Astrocyte (in vitro differentiated cells and primary cell): Measurements from ENCODE around the gene PPFIBP1. TPM values are rescaled to one million over a fixed set of nuclear protein-coding genes. Genes with fewer than 3 reads are reported as not detected.

Source experiments
- DNase-seq: peaks from one replicate; pipeline ENCODE4 v3.0.0-alpha.2; 2010; ENCODE audit warnings: low read depth
- FAIRE-seq: peaks from 2 replicates; lab custom pipeline; 2011; peaks lifted over from hg19 to GRCh38; lab: Jason Lieb, UNC
- H2AFZ ChIP-seq: 2 replicates; pipeline ENCODE4 v1.6.0; 2012; ENCODE audit warnings: low read depth, low read length, inconsistent platforms
- H3K27ac ChIP-seq: 2 replicates; pipeline ENCODE4 v1.5.1; 2011; ENCODE audit warnings: low read depth, low read length, inconsistent platforms
- H3K27me3 ChIP-seq: 2 replicates; pipeline ENCODE4 v1.6.0; 2011; ENCODE audit warnings: low read length, inconsistent platforms; ENCODE audit not compliant: insufficient read depth
- H3K36me3 ChIP-seq: 2 replicates; pipeline ENCODE4 v1.5.1; 2011; ENCODE audit warnings: low read length, inconsistent platforms; ENCODE audit not compliant: insufficient read depth
- H3K4me1 ChIP-seq: 2 replicates; pipeline ENCODE4 v1.5.1; 2011; ENCODE audit warnings: low read length, inconsistent platforms; ENCODE audit not compliant: insufficient read depth
- H3K4me2 ChIP-seq: 2 replicates; pipeline ENCODE4 v1.6.0; 2012; ENCODE audit warnings: low read length, inconsistent platforms
- H3K4me3 ChIP-seq: 2 replicates; pipeline ENCODE4 v1.5.1; 2011; ENCODE audit warnings: low read depth, mild to moderate bottlenecking, low read length, inconsistent platforms; ENCODE audit not compliant: insufficient read depth
- H3K79me2 ChIP-seq: 2 replicates; pipeline ENCODE4 v1.6.0; 2012; ENCODE audit warnings: mild to moderate bottlenecking, low read length, inconsistent platforms; ENCODE audit not compliant: insufficient read depth
- H3K9ac ChIP-seq: 2 replicates; pipeline ENCODE4 v1.6.0; 2012; ENCODE audit warnings: mild to moderate bottlenecking, low read length, inconsistent platforms
- H3K9me3 ChIP-seq: 2 replicates; pipeline ENCODE4 v1.5.1; 2012; ENCODE audit warnings: low read depth, mild to moderate bottlenecking, low read length, inconsistent platforms; ENCODE audit not compliant: insufficient read depth
- H4K20me1 ChIP-seq: 2 replicates; pipeline ENCODE4 v1.6.0; 2012; ENCODE audit warnings: low read length, inconsistent platforms; ENCODE audit not compliant: insufficient read depth
- H3K27ac Mint-ChIP-seq: one replicate; pipeline ENCODE4 v1.8.0; 2021; ENCODE audit warnings: mild to moderate bottlenecking, mixed read lengths; ENCODE audit not compliant: unreplicated experiment
- H3K27me3 Mint-ChIP-seq: one replicate; pipeline ENCODE4 v1.8.0; 2021; ENCODE audit warnings: low read depth, mixed read lengths; ENCODE audit not compliant: unreplicated experiment
- H3K36me3 Mint-ChIP-seq: one replicate; pipeline ENCODE4 v1.8.0; 2021; ENCODE audit warnings: low read depth, mixed read lengths; ENCODE audit not compliant: unreplicated experiment
- H3K4me1 Mint-ChIP-seq: one replicate; pipeline ENCODE4 v1.8.0; 2021; ENCODE audit warnings: low read depth, mixed read lengths; ENCODE audit not compliant: unreplicated experiment
- H3K4me3 Mint-ChIP-seq: one replicate; pipeline ENCODE4 v1.8.0; 2021; ENCODE audit warnings: mild to moderate bottlenecking, moderate library complexity, mixed read lengths; ENCODE audit not compliant: unreplicated experiment
- H3K9me3 Mint-ChIP-seq: one replicate; pipeline ENCODE4 v1.8.0; 2021; ENCODE audit warnings: mild to moderate bottlenecking, mixed read lengths; ENCODE audit not compliant: unreplicated experiment
- EZH2 ChIP-seq: IDR thresholded peaks from 2 replicates; pipeline ENCODE4 v1.6.1; 2012; ENCODE audit warnings: mild to moderate bottlenecking, low read length, inconsistent platforms; ENCODE audit not compliant: insufficient read depth
- total RNA-seq: library from RNA; stranded (reverse); gene quantifications from 2 replicates; pipeline ENCODE4 v1.2.1, GENCODE V29; 2021
- TF ChIP-seq, protein P1 (sequence below): IDR thresholded peaks from 2 replicates; pipeline ENCODE4 v1.5.1; 2011; ENCODE audit warnings: low read depth, mild to moderate bottlenecking, inconsistent platforms, low read length, moderate library complexity; ENCODE audit not compliant: insufficient read depth

PPFIBP1 gene
- total RNA-seq, 1 donor from 2014 or later: 147 TPM

DNA sequence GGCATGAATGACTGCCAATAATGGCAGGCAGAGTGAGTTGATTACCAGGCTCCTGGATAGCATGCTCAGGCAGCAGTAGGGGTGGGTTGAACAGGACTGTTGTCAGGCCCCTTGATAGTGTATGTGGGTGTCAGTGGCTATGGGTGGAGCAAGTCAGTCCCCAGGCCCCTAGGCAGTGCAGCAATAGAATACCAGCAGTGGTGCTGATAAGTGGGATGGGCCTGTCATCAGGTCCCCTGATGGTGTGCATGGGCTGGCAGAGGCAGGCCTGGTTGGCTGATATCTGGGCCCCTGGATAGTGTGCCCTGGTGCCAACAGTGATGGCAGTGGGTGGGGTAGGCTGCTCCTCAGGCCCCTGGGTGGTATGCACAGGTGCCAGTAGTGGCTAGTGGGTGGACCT is 45.1 kb upstream of the PPFIBP1 start:
- no peak overlapping the region for H2AFZ ChIP-seq

DNA sequence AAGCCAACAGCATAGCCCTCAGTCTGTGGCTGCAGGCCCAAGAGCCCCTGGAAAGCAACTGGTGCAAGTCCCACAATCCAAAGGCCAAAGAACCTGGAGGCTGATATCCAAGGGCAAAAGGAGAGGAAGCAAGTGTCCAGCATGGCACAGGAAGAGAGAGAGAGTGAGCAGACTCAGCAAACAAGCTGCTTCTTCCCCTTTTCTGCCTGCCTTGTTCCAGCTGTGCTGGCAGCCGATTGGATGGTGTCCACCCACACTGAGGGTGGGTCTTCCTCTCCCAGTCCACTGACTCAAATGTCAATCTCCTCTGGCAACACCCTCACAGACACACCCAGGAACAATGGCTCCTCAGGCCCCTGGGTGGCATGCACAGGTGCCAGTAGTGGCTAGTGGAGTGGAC is 44.0 kb upstream of the PPFIBP1 start:
- peaks cover 18% of the 10 kb centered on the region for H3K9me3 Mint-ChIP-seq
- TF ChIP-seq, protein P1, sequence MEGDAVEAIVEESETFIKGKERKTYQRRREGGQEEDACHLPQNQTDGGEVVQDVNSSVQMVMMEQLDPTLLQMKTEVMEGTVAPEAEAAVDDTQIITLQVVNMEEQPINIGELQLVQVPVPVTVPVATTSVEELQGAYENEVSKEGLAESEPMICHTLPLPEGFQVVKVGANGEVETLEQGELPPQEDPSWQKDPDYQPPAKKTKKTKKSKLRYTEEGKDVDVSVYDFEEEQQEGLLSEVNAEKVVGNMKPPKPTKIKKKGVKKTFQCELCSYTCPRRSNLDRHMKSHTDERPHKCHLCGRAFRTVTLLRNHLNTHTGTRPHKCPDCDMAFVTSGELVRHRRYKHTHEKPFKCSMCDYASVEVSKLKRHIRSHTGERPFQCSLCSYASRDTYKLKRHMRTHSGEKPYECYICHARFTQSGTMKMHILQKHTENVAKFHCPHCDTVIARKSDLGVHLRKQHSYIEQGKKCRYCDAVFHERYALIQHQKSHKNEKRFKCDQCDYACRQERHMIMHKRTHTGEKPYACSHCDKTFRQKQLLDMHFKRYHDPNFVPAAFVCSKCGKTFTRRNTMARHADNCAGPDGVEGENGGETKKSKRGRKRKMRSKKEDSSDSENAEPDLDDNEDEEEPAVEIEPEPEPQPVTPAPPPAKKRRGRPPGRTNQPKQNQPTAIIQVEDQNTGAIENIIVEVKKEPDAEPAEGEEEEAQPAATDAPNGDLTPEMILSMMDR: no peak
- TF ChIP-seq EZH2: no peak
- no peaks in the 10 kb centered on the region for H3K27me3 ChIP-seq
- no peak overlapping the region for H3K4me3 ChIP-seq
- no peak overlapping the region for H3K4me2 ChIP-seq
- H3K27ac Mint-ChIP-seq: no peak overlapping the region
- H3K9ac ChIP-seq: no peak overlapping the region
- H3K9me3 ChIP-seq: peaks cover 10% of the 10 kb centered on the region
- H3K36me3 Mint-ChIP-seq: peaks cover 5% of the 10 kb centered on the region
- no peak for DNase-seq
- H2AFZ ChIP-seq: no peak overlapping the region
- H3K27me3 Mint-ChIP-seq: no peaks in the 10 kb centered on the region
- H3K27ac ChIP-seq: no peak overlapping the region
- H3K4me3 Mint-ChIP-seq: no peak overlapping the region
- no peaks in the 10 kb centered on the region for H4K20me1 ChIP-seq
- no peak for FAIRE-seq
- H3K79me2 ChIP-seq: no peaks in the 10 kb centered on the region
- no peaks in the 10 kb centered on the region for H3K36me3 ChIP-seq
- H3K4me1 ChIP-seq: no peaks in the 10 kb centered on the region
- no peaks in the 10 kb centered on the region for H3K4me1 Mint-ChIP-seq

More for the DNA sequence above, 45.1 kb upstream of the PPFIBP1 start:
- FAIRE-seq (no peak), DNase-seq (no peak)
- peaks cover 10% of the 10 kb centered on the region for H3K4me1 Mint-ChIP-seq
- Histone ChIP-seq H3K4me1 (peaks cover 9% of the 10 kb centered on the region), H3K27me3 (no peaks in the 10 kb centered on the region), H3K4me3 (no peak overlapping the region), H3K27ac (no peak overlapping the region), H3K4me2 (no peak overlapping the region), H3K79me2 (no peaks in the 10 kb centered on the region), H4K20me1 (no peaks in the 10 kb centered on the region), H3K9me3 (peaks cover 10% of the 10 kb centered on the region), H3K9ac (no peak overlapping the region), H3K36me3 (no peaks in the 10 kb centered on the region)
- no peak for TF ChIP-seq EZH2
- TF ChIP-seq, protein P1: no peak
- no peak overlapping the region for H3K27ac Mint-ChIP-seq
- H3K36me3 Mint-ChIP-seq: peaks cover 5% of the 10 kb centered on the region
- H3K4me3 Mint-ChIP-seq: no peak overlapping the region
- peaks cover 18% of the 10 kb centered on the region for H3K9me3 Mint-ChIP-seq
- H3K27me3 Mint-ChIP-seq: no peaks in the 10 kb centered on the region

- TF ChIP-seq EZH2: no peak
- TF ChIP-seq, protein P1: no peak
- no peak overlapping the region for H3K4me3 Mint-ChIP-seq
- DNase-seq (no peak), FAIRE-seq (no peak)
- H3K4me1 Mint-ChIP-seq: no peaks in the 10 kb centered on the region
- Histone ChIP-seq H4K20me1 (no peaks in the 10 kb centered on the region), H3K4me3 (no peak overlapping the region), H3K4me2 (no peak overlapping the region), H3K4me1 (no peaks in the 10 kb centered on the region), H3K27me3 (no peaks in the 10 kb centered on the region), H3K9ac (no peak overlapping the region), H2AFZ (no peak overlapping the region), H3K36me3 (no peaks in the 10 kb centered on the region), H3K27ac (no peak overlapping the region), H3K9me3 (no peaks in the 10 kb centered on the region), H3K79me2 (no peaks in the 10 kb centered on the region)
- peaks cover 6% of the 10 kb centered on the region for H3K9me3 Mint-ChIP-seq
- H3K27me3 Mint-ChIP-seq: no peaks in the 10 kb centered on the region
- H3K36me3 Mint-ChIP-seq: no peaks in the 10 kb centered on the region
- H3K27ac Mint-ChIP-seq: no peak overlapping the region
These were observed 37.0 kb upstream of the PPFIBP1 start for GRCh38 chr12:27486961-27487360.
